HTR-8/SVneo (cell line): ENCODE measurements around the gene HPSE2.

Experiments
- DNase-seq: peaks from one replicate; pipeline ENCODE4 v3.0.0; 2011; ENCODE audit warnings: low spot score, mixed read lengths; ENCODE audit not compliant: insufficient read length
- FAIRE-seq: peaks from 2 replicates; lab custom pipeline; 2011; peaks lifted over from hg19 to GRCh38; lab: Jason Lieb, UNC

The HPSE2 gene

DNA sequence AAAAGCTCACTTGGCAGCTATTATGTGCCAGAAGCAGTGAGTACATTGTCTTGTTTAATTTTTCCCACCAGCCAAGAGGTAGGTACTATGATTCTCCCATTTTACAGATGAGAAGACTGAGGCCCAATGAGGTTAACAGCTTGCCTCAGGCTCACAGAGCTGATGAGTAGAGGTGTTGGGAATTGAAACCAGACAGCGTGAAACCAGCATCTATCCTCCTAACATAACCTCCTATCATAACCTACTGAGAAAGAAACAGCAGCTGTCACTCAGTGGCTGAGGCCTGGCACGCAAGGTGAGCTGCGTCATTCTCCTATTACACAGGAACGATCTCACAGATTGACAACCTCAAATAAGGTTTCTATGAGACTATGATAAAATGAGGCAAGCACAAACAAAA is 826.9 kb downstream of the HPSE2 start:
- no peak for FAIRE-seq
- no peak for DNase-seq

- DNase-seq (no peak), FAIRE-seq (no peak)
These were observed 827.9 kb downstream of the HPSE2 start for GRCh38 chr10:98407744-98408241.
